Measurements from ENCODE around the gene C1orf198. TPM values are rescaled to one million over a fixed set of nuclear protein-coding genes. Genes with fewer than 3 reads are reported as not detected.

The C1orf198 gene
- total RNA-seq, 1 experiment from 2014 or later, result 22.9 TPM

DNA sequence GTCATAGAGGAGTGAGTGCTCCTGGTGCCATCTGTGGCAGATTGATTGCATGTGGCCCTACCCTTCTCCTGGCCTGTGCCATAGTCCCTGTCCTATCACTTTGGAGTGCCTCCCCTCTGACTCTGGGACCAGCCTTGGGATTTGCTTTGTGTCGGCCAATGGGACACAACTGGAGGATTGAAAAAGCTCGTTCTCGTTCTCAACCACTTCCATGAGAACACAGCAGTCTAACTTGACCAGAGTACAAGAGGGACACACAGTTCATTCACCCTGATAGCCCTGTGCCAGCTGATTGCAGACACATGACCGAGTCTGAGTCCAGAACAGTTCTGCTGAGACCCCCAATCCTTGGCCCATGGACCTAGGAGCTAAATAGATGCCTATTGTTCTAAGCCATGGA lies 47.8 kb downstream of the C1orf198 start (continued):
- TF ChIP-seq, protein P1, sequence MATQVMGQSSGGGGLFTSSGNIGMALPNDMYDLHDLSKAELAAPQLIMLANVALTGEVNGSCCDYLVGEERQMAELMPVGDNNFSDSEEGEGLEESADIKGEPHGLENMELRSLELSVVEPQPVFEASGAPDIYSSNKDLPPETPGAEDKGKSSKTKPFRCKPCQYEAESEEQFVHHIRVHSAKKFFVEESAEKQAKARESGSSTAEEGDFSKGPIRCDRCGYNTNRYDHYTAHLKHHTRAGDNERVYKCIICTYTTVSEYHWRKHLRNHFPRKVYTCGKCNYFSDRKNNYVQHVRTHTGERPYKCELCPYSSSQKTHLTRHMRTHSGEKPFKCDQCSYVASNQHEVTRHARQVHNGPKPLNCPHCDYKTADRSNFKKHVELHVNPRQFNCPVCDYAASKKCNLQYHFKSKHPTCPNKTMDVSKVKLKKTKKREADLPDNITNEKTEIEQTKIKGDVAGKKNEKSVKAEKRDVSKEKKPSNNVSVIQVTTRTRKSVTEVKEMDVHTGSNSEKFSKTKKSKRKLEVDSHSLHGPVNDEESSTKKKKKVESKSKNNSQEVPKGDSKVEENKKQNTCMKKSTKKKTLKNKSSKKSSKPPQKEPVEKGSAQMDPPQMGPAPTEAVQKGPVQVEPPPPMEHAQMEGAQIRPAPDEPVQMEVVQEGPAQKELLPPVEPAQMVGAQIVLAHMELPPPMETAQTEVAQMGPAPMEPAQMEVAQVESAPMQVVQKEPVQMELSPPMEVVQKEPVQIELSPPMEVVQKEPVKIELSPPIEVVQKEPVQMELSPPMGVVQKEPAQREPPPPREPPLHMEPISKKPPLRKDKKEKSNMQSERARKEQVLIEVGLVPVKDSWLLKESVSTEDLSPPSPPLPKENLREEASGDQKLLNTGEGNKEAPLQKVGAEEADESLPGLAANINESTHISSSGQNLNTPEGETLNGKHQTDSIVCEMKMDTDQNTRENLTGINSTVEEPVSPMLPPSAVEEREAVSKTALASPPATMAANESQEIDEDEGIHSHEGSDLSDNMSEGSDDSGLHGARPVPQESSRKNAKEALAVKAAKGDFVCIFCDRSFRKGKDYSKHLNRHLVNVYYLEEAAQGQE (IDR thresholded peaks at IDR 0.05; ENCODE audit: low read depth), result no peak
- TF ChIP-seq CBX3 (IDR thresholded peaks at IDR 0.05; ENCODE audit: low read depth), result no peak
- TF ChIP-seq SIN3A (IDR thresholded peaks at IDR 0.05; ENCODE audit: low read depth), result no peak
- TF ChIP-seq EGR1 (IDR thresholded peaks at IDR 0.05; ENCODE audit: low read depth), result no peak
- TF ChIP-seq JUND (IDR thresholded peaks at IDR 0.05), result no peak

DNA sequence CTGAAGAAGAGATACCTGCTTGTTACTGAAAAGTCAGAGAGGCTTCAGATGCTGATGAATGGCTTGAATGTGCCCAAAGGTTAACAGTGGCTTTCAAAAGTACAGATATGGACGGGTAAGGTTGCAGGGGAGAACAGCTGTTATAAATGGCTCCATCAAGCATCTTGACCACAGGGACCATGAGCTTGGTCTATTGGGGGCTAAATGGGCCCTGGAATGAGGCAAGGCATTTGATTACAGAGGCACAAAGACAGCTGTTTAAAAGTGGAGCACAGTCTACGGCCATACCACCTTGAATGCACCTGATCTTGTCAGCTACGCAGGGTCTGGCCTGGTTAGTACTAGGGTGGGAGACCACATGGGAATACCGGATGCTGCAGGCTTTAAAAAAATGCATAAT lies 48.3 kb downstream of the C1orf198 start:
- CTCF ChIA-PET, result no interaction called here
- no peak for DNase-seq (ENCODE audit: low read depth, low spot score)
- Histone ChIP-seq H3K4me1 (ENCODE audit: control insufficient read depth in 1 of 2, insufficient read depth in 2 of 2, low read length in 2 of 2) (peaks cover 12 to 14% of the 10 kb centered on the region in 2 experiments), H2AFZ (ENCODE audit: low read depth, low read length, poor library complexity, severe bottlenecking) (no peak overlapping the region), H3K79me2 (ENCODE audit: insufficient read depth, low read length) (no peaks in the 10 kb centered on the region), H3K27ac (ENCODE audit: low read depth, low read length) (no peak overlapping the region), H3K9me3 (ENCODE audit: control insufficient read depth in 1 of 2, insufficient read depth in 1 of 2, low read depth in 1 of 2, low read length in 2 of 2) (no peaks in the 10 kb centered on the region), H4K20me1 (ENCODE audit: insufficient read depth) (no peaks in the 10 kb centered on the region), H3K36me3 (ENCODE audit: control insufficient read depth in 1 of 2, insufficient read depth in 2 of 2, low read length in 2 of 2) (no peaks in the 10 kb centered on the region), H3K4me3 (replicated peaks in 1 of 2; ENCODE audit: low read depth in 1 of 2, low read length in 2 of 2) (no peak overlapping the region), H3K4me2 (ENCODE audit: low read length) (no peak overlapping the region), H3K9ac (ENCODE audit: low read length) (no peak overlapping the region), H3K27me3 (ENCODE audit: insufficient read depth, low read length) (no peaks in the 10 kb centered on the region), H3K9me2 (ENCODE audit: insufficient read depth) (no peaks in the 10 kb centered on the region)
- intact Hi-C loops (cut with micrococcal nuclease), result no loop called here
- no TSS peak for BruUV-seq (replicated peaks)
- POLR2A ChIA-PET, result no interaction called here
- RAD21 ChIA-PET (ENCODE audit: low non-redundant PET in 1 of 2, low total read pairs in 2 of 2, uncharacterized antibody in 2 of 2, unreplicated experiment in 2 of 2), result no interaction called here
- ATAC-seq, result no peak
- TF ChIP-seq POLR2A (IDR thresholded peaks at IDR 0.05; ENCODE audit: borderline replicate concordance, extremely low read depth, insufficient read depth, insufficient read length) (no peak), RAD21 (IDR thresholded peaks at IDR 0.05; ENCODE audit: low read depth) (no peak), JUND (IDR thresholded peaks at IDR 0.05) (no peak), FOSL1 (IDR thresholded peaks at IDR 0.05; ENCODE audit: low read depth) (no peak), YY1 (IDR thresholded peaks at IDR 0.05; ENCODE audit: extremely low read depth, insufficient replicate concordance, low read depth, low read length) (no peak), EGR1 (IDR thresholded peaks at IDR 0.05; ENCODE audit: low read depth) (no peak), ELF1 (IDR thresholded peaks at IDR 0.05; ENCODE audit: borderline replicate concordance, low read depth) (no peak), ZFX (IDR thresholded peaks at IDR 0.05) (no peak), POLR2AphosphoS5 (IDR thresholded peaks at IDR 0.05; ENCODE audit: low read depth, low read length) (no peak), SIN3A (IDR thresholded peaks at IDR 0.05; ENCODE audit: low read depth) (no peak), TCF7L2 (IDR thresholded peaks at IDR 0.05; ENCODE audit: borderline replicate concordance, extremely low read depth, insufficient read depth, insufficient read length) (no peak), EZH2 (IDR thresholded peaks at IDR 0.05) (no peak), ZNF274 (IDR thresholded peaks at IDR 0.05; ENCODE audit: low read depth, low read length) (no peak), SRF (IDR thresholded peaks at IDR 0.05; ENCODE audit: low read depth) (no peak)
- TF ChIP-seq, protein P2, sequence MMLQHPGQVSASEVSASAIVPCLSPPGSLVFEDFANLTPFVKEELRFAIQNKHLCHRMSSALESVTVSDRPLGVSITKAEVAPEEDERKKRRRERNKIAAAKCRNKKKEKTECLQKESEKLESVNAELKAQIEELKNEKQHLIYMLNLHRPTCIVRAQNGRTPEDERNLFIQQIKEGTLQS (IDR thresholded peaks at IDR 0.05), result no peak
- TF ChIP-seq, protein P3, sequence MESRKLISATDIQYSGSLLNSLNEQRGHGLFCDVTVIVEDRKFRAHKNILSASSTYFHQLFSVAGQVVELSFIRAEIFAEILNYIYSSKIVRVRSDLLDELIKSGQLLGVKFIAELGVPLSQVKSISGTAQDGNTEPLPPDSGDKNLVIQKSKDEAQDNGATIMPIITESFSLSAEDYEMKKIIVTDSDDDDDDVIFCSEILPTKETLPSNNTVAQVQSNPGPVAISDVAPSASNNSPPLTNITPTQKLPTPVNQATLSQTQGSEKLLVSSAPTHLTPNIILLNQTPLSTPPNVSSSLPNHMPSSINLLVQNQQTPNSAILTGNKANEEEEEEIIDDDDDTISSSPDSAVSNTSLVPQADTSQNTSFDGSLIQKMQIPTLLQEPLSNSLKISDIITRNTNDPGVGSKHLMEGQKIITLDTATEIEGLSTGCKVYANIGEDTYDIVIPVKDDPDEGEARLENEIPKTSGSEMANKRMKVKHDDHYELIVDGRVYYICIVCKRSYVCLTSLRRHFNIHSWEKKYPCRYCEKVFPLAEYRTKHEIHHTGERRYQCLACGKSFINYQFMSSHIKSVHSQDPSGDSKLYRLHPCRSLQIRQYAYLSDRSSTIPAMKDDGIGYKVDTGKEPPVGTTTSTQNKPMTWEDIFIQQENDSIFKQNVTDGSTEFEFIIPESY (IDR thresholded peaks at IDR 0.05; ENCODE audit: extremely low read depth, insufficient replicate concordance, low read length), result no peak
- TF ChIP-seq, protein P4, sequence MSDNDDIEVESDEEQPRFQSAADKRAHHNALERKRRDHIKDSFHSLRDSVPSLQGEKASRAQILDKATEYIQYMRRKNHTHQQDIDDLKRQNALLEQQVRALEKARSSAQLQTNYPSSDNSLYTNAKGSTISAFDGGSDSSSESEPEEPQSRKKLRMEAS (IDR thresholded peaks at IDR 0.05), result no peak
- TF ChIP-seq, protein P5, sequence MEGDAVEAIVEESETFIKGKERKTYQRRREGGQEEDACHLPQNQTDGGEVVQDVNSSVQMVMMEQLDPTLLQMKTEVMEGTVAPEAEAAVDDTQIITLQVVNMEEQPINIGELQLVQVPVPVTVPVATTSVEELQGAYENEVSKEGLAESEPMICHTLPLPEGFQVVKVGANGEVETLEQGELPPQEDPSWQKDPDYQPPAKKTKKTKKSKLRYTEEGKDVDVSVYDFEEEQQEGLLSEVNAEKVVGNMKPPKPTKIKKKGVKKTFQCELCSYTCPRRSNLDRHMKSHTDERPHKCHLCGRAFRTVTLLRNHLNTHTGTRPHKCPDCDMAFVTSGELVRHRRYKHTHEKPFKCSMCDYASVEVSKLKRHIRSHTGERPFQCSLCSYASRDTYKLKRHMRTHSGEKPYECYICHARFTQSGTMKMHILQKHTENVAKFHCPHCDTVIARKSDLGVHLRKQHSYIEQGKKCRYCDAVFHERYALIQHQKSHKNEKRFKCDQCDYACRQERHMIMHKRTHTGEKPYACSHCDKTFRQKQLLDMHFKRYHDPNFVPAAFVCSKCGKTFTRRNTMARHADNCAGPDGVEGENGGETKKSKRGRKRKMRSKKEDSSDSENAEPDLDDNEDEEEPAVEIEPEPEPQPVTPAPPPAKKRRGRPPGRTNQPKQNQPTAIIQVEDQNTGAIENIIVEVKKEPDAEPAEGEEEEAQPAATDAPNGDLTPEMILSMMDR (IDR thresholded peaks at IDR 0.05 in 2 of 3, conservative IDR thresholded peaks at IDR 0.05 in 1 of 3; ENCODE audit: borderline replicate concordance in 1 of 3, insufficient read depth in 1 of 3, low read depth in 2 of 3, low read length in 2 of 3), result no peak

Data from HCT116 (cell line).